ENCODE results near the gene SPARC.
"Not testable (repeated sequence)": the region's sequence is repeated elsewhere in the genome, so short reads cannot be mapped to it uniquely, and the experiment has no call there.

Gene SPARC

DNA sequence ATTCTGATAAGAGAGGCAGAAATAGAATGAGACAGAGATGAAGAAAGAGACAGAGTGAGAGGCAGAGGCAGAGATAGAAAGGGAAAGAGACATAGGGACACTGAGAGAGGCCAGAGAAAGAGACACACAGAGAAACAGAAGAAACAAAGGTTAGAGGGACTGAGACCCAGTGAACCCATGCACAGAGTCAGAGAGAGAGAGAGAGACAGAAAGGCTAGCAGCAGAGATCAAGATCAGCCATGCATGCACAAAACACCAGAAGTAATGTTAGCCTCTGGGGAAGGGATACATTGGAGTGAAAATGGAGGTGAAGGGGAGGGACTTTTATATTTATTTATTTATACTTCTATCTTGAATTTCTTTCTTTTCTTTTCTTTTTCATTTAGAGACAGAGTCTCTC lies 14.1 kb upstream of the SPARC start:
- no peak for DNase-seq (ENCODE audit: low read depth)

DNA sequence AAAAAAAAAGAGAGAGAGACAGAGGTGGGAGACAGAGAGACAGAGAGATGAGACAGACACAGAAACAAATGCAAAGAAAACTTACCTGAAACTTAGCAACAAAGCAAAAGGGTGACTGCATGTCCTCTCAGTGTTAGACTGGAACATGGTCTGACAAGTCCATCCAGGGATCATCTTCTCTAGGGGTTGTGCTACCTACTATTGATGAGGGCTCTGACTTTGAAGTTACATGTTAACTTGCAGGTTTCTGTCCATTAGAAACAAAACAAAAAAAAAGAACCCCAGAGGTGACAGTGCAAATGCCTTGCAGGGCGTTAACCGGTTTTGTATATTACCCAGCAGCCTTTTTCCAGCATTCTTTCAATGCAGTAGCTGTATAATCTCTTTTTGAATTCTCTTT lies 13.6 kb upstream of the SPARC start:
- no peak for DNase-seq (ENCODE audit: low read depth)

GRCh38 chr5:151699071-151699901 lies 12.6 kb upstream of the SPARC start:
- DNase-seq (ENCODE audit: low read depth) = peak; percentile 95

DNA sequence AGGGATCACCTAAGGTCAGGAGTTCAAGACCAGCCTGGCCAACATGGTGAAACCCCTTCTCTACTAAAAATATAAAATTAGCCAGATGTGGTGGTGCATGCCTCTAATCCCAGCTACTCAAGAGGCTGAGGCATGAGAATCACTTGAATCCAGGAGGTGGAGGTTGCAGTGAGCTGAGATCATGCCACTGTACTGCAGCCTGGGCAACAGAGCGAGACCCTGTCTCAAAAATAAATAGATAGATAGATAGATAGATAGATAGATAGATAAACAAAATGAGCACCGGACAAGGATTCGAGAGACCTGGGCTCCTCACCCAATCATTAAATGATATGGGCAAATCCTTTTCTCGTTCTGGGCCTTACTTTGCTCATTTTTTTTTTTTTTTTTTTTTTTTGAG lies 11.4 kb upstream of the SPARC start:
- not testable (repeated sequence) for DNase-seq (ENCODE audit: low read depth)

GRCh38 chr5:151697452-151697851 lies 10.7 kb upstream of the SPARC start:
- no peak for DNase-seq (ENCODE audit: low read depth)

DNA sequence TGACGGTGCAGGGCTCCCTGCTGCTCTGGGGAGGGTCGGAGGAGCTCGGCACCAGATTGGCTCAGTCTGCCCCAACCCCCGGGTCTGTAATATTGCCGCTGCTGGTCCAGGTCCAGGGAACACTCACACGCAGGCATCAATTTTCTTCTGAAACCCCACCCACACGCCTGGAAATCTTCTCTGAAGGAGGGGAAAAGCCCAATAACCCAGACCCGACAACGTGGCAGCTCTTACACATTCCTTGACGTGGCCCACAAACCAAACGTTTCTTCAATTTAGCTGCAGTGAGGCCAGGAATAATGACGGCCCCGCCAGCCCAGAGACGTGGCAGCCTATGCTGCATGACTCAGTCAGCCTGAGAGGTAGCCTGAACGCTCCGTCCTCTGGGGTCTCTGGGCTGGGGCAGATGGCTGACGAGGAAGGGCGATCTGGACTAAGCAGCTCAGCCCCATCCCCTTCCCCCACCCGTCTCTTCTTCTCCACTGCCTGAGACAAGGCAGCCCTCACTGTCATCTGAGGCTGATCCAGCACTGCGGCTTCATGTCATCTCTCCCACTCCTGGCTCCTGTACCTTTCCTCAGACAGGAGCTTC lies 9.9 kb upstream of the SPARC start:
- DNase-seq (ENCODE audit: low read depth) = peak; percentile 97

DNA sequence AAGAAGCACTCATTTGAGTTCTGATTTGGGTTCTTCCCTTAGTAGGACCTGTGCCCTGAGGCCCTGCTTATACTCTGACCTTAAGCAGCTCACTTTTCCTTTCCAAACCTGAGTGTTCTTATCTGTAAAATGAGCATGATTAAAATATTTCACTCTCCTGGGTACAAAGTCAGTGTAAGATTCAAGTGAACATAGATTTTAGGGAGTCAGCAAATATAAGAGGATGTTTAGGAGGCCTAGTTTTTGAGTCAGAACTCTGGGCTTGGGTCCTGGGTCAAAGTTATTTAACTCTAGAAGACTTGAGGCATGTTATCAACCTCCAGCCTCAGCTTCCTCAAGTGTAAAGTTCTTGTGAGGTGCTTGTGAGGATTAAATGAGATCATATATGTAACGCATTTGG lies 8.7 kb upstream of the SPARC start:
- DNase-seq (ENCODE audit: low read depth) = no peak

DNA sequence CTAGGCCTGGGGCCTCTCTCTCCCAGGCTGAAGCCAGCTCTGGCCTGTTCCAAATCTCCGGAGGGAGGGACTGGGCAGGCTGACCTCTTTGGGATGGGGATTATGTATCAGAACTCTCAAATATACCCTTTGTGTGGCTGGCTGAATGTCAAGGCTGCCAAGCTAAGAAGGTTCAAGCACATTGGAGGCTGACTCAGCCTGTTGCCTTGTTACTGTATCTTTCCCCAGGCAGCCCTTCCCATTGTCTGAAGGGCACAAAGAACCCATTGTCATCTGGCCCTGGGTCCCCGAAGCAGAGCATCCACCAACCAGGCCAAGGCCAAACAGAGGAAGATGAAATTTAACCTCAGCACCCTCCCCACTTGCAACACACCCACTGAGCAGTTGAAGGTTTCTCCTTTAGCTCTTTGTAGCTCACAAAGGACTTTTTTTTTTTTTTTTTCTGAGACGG lies 7.3 kb upstream of the SPARC start:
- DNase-seq (ENCODE audit: low read depth) = no peak

GRCh38 chr5:151692312-151692711 lies 5.6 kb upstream of the SPARC start:
- DNase-seq (ENCODE audit: low read depth) = no peak

DNA sequence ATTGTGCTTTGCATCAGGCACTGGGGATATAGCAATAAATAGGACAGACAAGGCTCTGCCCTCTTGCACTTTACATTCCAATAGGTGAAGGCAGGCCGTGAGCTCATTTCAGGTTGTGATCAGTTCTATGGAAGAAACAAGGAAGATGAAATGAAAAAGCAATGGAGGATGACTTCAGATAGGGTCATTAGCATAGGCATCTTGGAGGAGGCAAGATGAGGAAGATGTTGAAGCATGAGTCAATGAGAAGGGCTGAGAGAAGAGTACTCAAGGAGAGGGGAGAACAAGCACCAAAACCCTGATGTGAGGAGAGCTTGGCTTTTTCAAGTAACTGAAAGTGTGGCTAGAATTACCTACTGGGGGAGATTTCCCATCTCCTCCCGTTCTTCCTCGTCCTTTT lies 5.0 kb upstream of the SPARC start:
- no peak for DNase-seq (ENCODE audit: low read depth)

DNA sequence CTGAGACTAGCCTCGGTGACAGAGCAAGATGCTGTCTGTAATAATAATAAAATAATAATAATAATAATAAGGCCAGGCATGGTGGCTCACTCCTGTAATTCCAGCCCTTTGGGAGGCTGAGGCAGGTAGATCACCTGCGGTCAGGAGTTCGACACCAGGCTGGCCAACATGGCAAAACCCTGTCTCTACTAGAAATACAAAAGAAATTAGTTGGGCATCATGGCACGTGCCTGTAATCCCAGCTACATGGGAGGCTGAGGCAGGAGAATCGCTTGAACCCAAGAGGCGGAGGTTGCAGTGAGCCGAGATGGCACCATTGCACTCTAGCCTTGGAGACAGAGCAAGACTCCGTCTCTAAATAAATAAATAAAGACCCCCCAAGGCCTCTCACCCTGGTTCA lies 2.9 kb upstream of the SPARC start:
- DNase-seq (ENCODE audit: low read depth) = not testable (repeated sequence)

- no peak for DNase-seq (ENCODE audit: low read depth)
Observed at GRCh38 chr5:151688436-151688835, 1.7 kb upstream of the SPARC start.

GRCh38 chr5:151685749-151686673 lies 704 bp downstream of the SPARC start:
- no peak for DNase-seq (ENCODE audit: low read depth)

- peak; percentile 91 for DNase-seq (ENCODE audit: low read depth)
Observed at GRCh38 chr5:151684690-151685361, 1.9 kb downstream of the SPARC start.

- no peak for DNase-seq (ENCODE audit: low read depth)
Observed at GRCh38 chr5:151683986-151684588, 2.6 kb downstream of the SPARC start.

GRCh38 chr5:151683444-151683843 lies 3.3 kb downstream of the SPARC start:
- no peak for DNase-seq (ENCODE audit: low read depth)

GRCh38 chr5:151682751-151683331 lies 3.9 kb downstream of the SPARC start:
- DNase-seq (ENCODE audit: low read depth) = no peak

DNA sequence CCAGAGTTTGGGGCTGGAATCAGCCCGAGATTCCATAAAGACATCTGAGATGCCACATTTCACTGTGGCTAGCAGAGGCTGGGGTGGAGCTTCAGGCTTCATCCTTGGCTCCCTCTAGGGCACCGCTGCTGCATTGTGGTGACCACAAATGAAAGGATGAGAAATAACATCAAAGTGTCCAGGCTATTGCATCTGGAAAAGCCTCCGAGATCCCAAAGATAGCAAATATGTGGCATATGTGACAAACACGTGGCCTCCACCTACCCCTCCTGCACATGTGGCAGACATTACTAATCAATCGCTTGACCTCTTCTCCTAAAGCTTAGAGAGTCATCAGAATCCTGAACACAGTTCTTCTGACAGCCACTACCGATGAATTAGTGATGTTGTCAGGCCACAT lies 4.5 kb downstream of the SPARC start:
- DNase-seq (ENCODE audit: low read depth) = no peak

DNA sequence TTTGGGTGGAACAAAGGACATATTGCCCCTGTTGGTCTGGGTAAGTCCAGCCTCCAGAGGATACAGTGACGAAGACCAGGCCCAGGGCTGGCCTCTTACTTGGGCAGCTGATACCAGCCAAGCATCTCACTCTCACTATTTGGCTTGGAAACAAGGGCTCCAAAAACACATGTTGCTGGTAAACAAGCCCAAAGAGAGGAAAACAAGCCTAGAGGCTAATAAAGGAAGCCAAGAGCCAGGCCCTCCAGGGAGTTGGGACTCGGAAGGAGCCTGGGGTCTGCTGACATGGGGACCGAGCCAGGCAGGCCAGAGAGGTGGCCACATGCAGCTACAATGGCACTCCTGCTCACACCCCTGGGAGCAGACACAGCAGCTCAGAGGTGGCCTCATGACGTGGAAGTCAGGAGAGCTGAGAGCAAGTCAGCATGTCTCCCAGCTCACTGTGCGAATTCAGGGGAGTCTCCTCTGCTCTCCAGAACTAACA lies 5.7 kb downstream of the SPARC start:
- no peak for DNase-seq (ENCODE audit: low read depth)

- DNase-seq (ENCODE audit: low read depth) = not testable (repeated sequence)
Observed at GRCh38 chr5:151680156-151680505, 6.6 kb downstream of the SPARC start.

Measured in GM04503 (cell line).